GM18517 (cell line): Measurements from ENCODE around the gene NAA35.
"Not testable (repeated sequence)": the region's sequence is repeated elsewhere in the genome, so short reads cannot be mapped to it uniquely, and the experiment has no call there.

Source experiments
- ATAC-seq: cut with Tn5 transposase; IDR thresholded peaks from one replicate; pipeline ENCODE4 v1.9.1; 2021; ENCODE audit warnings: mild to moderate bottlenecking, moderate library complexity; ENCODE audit not compliant: unreplicated experiment

The NAA35 gene

GRCh38 chr9:86022687-86023266 lies 81.8 kb downstream of the NAA35 start:
- ATAC-seq = no peak

GRCh38 chr9:86027767-86028166 lies 86.8 kb downstream of the NAA35 start:
- no peak for ATAC-seq

GRCh38 chr9:86034863-86035734 lies 94.2 kb downstream of the NAA35 start:
- no peak for ATAC-seq

- no peak for ATAC-seq
These were observed 95.0 kb downstream of the NAA35 start for GRCh38 chr9:86035827-86036440.

GRCh38 chr9:86036555-86036954 lies 95.6 kb downstream of the NAA35 start:
- ATAC-seq = no peak

- no peak for ATAC-seq
These were observed 99.3 kb downstream of the NAA35 start for GRCh38 chr9:86039991-86040860.

- no peak for ATAC-seq
These were observed 99.9 kb downstream of the NAA35 start for GRCh38 chr9:86040861-86041155.

GRCh38 chr9:86041311-86041741 lies 100.4 kb downstream of the NAA35 start:
- ATAC-seq = no peak

GRCh38 chr9:86042199-86042978 lies 101.4 kb downstream of the NAA35 start:
- no peak for ATAC-seq

- ATAC-seq = no peak
These were observed 102.6 kb downstream of the NAA35 start for GRCh38 chr9:86043586-86043985.

- ATAC-seq = no peak
These were observed 103.1 kb downstream of the NAA35 start for GRCh38 chr9:86043999-86044398.

GRCh38 chr9:86045654-86046053 lies 104.7 kb downstream of the NAA35 start:
- no peak for ATAC-seq

- ATAC-seq = no peak
These were observed 105.2 kb downstream of the NAA35 start for GRCh38 chr9:86046071-86046636.

- no peak for ATAC-seq
These were observed 106.0 kb downstream of the NAA35 start for GRCh38 chr9:86046930-86047341.

GRCh38 chr9:86047361-86047760 lies 106.4 kb downstream of the NAA35 start:
- no peak for ATAC-seq

- not testable (repeated sequence) for ATAC-seq
These were observed 107.2 kb downstream of the NAA35 start for GRCh38 chr9:86048018-86048742.

GRCh38 chr9:86052556-86053468 lies 111.9 kb downstream of the NAA35 start:
- no peak for ATAC-seq

- no peak for ATAC-seq
These were observed 113.7 kb downstream of the NAA35 start for GRCh38 chr9:86054695-86055094.
